CD8-positive, alpha-beta memory T cell (primary cell): ENCODE data around the gene SLMAP. TPM values are rescaled to one million over a fixed set of nuclear protein-coding genes. Genes with fewer than 3 reads are reported as not detected.
A peak's percentile ranks its signal among the peaks of the same experiment; 100 is the strongest.

ENCODE experiments used
- CTCF ChIA-PET: fragments of 350-600 bp; sonication (Branson Sonifier 250); formaldehyde crosslinking; loops from one replicate; lab custom pipeline; 2021; ENCODE audit warnings: antibody characterized with exemption; lab: Charles Lee
- POLR2A ChIA-PET: fragments of 350-600 bp; sonication (Branson Sonifier 250); formaldehyde crosslinking; loops from one replicate; lab custom pipeline; 2021; ENCODE audit warnings: antibody characterized with exemption; lab: Charles Lee
- DNase-seq, 5 donors: peaks; one replicate each; pipeline versions ENCODE4 v3.0.0 to v3.0.0-alpha.2; 2020 to 2022; ENCODE audit warnings: mixed read lengths in 1 of 5
- H3K27ac ChIP-seq: one replicate; pipeline ENCODE4 v1.7.0; 2013; ENCODE audit warnings: low read depth, mild to moderate bottlenecking, low read length, moderate library complexity
- H3K27me3 ChIP-seq: 2 replicates; pipeline ENCODE4 v1.7.0; 2013; ENCODE audit warnings: low read length, mild to moderate bottlenecking; ENCODE audit not compliant: insufficient read depth, poor library complexity, severe bottlenecking
- H3K36me3 ChIP-seq: 2 replicates; pipeline ENCODE4 v1.7.0; 2013; ENCODE audit warnings: mild to moderate bottlenecking, low read length, moderate library complexity; ENCODE audit not compliant: insufficient read depth
- H3K4me1 ChIP-seq: 2 replicates; pipeline ENCODE4 v1.7.0; 2013; ENCODE audit warnings: mild to moderate bottlenecking, low read length, moderate library complexity; ENCODE audit not compliant: insufficient read depth
- H3K4me3 ChIP-seq: 2 replicates; pipeline ENCODE4 v1.7.0; 2013; ENCODE audit warnings: mild to moderate bottlenecking, low read length
- H3K9me3 ChIP-seq: 2 replicates; pipeline ENCODE4 v1.7.0; 2013; ENCODE audit warnings: mild to moderate bottlenecking, low read length
- H3K27ac Mint-ChIP-seq, 8 donors: one replicate each; pipeline ENCODE4 v1.8.0; 2020 to 2021; ENCODE audit warnings: mixed read lengths in 8 of 8, mild to moderate bottlenecking in 6 of 8, inconsistent platforms in 3 of 8, moderate library complexity in 3 of 8
- H3K27me3 Mint-ChIP-seq, 2 donors: one replicate each; pipeline ENCODE4 v1.8.0; 2020 to 2021; ENCODE audit warnings: mixed read lengths in 2 of 2, mild to moderate bottlenecking in 1 of 2, moderate library complexity in 1 of 2
- H3K36me3 Mint-ChIP-seq, 3 donors: one replicate each; pipeline ENCODE4 v1.8.0; 2020 to 2021; ENCODE audit warnings: mixed read lengths in 3 of 3, inconsistent platforms in 1 of 3, mild to moderate bottlenecking in 1 of 3
- H3K4me1 Mint-ChIP-seq, 3 donors: one replicate each; pipeline ENCODE4 v1.8.0; 2020 to 2021; ENCODE audit warnings: mixed read lengths in 3 of 3, inconsistent platforms in 1 of 3, mild to moderate bottlenecking in 1 of 3
- H3K4me3 Mint-ChIP-seq, 7 donors: one replicate each; pipeline ENCODE4 v1.8.0; 2020 to 2021; ENCODE audit warnings: mixed read lengths in 7 of 7, mild to moderate bottlenecking in 6 of 7, moderate library complexity in 4 of 7, inconsistent platforms in 2 of 7
- H3K9me3 Mint-ChIP-seq, 5 donors: one replicate each; pipeline ENCODE4 v1.8.0; 2020 to 2022; ENCODE audit warnings: mixed read lengths in 5 of 5, mild to moderate bottlenecking in 3 of 5, moderate library complexity in 2 of 5, inconsistent platforms in 1 of 5
- polyA plus RNA-seq: library from polyadenylated mRNA; unstranded; fragments of 300-500 nt; fragmentation: Illumina TruSeq; gene quantifications from one replicate; pipeline ENCODE4 v1.2.3, GENCODE V29; 2021
- total RNA-seq, 2 experiments: library from RNA; stranded (reverse); gene quantifications; one replicate each; pipeline ENCODE4 v1.2.3, GENCODE V29; 2021

The SLMAP gene
- total and polyA plus RNA-seq, 3 experiments from 2014 or later = 26.7 to 57.8 (median 55.8) TPM

DNA sequence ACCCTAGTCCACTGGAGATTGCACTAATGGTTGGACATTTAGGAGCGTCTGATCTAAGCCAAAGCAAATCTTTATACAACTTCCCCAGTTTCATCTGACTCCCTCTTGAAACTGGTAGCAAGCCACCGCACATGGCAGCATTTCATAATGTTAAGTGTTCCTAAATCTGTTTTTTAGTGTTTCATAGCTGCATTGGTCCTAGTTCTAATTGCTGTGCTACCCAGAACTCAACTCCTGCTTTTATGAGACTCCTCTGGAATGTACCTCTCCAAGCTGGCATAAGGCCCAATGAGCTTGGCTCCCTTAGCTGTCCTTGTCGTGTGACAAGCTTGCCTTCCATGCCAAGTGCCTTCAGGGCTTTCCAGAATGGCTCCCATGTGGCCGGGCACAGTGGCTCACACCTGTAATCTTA lies 186.8 kb downstream of the SLMAP start:
- H3K27me3 ChIP-seq = no peaks in the 10 kb centered on the region
- H3K27ac ChIP-seq = no peak overlapping the region
- no peaks in the 10 kb centered on the region for H3K36me3 Mint-ChIP-seq
- POLR2A ChIA-PET = no interaction called here
- H3K4me1 Mint-ChIP-seq = no peaks in the 10 kb centered on the region
- H3K4me3 ChIP-seq = no peak overlapping the region
- H3K36me3 ChIP-seq = no peaks in the 10 kb centered on the region
- H3K4me3 Mint-ChIP-seq = no peak overlapping the region
- H3K27ac Mint-ChIP-seq = no peak overlapping the region
- H3K9me3 Mint-ChIP-seq = peaks cover 0 to 7% (median 2%) of the 10 kb centered on the region in 5 donors
- CTCF ChIA-PET = no interaction called here
- no peak for DNase-seq
- H3K4me1 ChIP-seq = no peaks in the 10 kb centered on the region
- H3K27me3 Mint-ChIP-seq = peaks cover 2 to 5% of the 10 kb centered on the region in 2 donors
- no peaks in the 10 kb centered on the region for H3K9me3 ChIP-seq

DNA sequence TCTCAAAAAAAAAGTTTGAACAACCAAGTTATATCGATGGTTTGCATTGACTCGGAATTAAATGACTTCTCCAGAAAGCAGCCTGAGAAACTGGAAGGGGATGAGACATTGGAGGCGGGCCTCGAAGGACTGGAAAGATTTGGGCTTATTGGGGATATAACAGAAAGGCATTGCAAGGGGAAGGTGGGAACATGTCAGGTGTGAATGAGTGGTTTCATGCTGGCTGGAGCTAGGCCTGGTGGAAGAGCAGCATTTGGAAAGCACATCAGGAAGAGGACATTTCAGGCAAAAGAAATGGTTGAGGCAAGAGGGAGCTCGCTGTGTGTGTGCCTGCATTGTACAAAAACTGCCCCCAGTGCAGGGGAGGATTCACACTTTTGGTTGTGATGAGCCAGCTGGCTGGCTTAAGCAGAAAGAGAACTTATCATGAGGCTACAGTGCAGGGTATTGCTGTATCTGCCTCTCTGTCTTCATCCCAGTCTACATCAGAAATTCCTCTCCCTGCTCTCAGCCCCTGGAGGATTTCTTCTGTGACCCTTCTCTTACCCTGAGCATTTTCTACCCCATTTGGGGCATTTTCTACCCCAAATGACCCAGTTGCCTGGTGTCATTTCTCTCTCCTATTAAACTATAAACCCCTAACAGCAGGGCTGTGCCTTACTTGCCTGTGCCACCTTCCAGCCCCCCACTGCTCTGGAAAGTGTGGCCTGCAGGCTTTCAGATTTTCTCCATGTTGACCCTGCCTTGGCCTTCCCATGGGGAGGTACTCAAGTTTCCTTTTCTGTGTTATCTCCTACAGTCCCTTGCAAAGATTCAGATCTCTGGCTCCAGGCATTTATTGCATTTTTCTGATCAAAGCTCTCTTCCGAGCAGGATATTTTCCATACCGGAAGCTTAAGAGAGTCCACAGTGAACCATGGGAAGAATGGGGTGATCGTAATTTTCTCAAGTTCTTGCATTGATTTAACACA lies 187.7 kb downstream of the SLMAP start:
- no peaks in the 10 kb centered on the region for H3K4me1 Mint-ChIP-seq
- H3K36me3 ChIP-seq = no peaks in the 10 kb centered on the region

DNA sequence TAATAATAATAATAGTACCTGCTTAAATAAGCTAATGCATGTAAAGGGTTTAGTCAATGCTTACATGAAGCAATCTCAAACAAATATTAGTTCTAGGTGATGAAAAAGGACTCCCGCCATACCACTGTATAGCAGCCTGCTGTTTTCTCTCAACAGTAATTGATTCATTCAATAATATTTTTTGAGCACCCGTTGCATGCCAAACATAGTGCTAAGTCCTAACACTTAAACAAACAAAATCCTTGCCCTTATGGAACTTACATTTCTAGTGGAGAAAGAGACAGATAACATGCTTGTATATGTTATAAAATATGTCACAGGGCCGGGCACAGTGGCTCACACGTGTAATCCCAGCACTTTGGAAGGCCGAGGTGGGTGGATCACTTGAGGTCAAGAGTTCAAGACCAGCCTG lies 190.9 kb downstream of the SLMAP start:
- Histone ChIP-seq H3K9me3 (no peaks in the 10 kb centered on the region), H3K4me1 (no peaks in the 10 kb centered on the region), H3K4me3 (no peak overlapping the region), H3K27me3 (no peaks in the 10 kb centered on the region), H3K27ac (no peak overlapping the region), H3K36me3 (no peaks in the 10 kb centered on the region)
- Mint-ChIP-seq H3K4me3 (no peak overlapping the region), H3K27me3 (peaks cover 8 to 17% of the 10 kb centered on the region in 2 donors), H3K9me3 (no peaks in the 10 kb centered on the region), H3K27ac (no peak overlapping the region), H3K4me1 (no peaks in the 10 kb centered on the region), H3K36me3 (no peaks in the 10 kb centered on the region)
- ChIA-PET POLR2A (no interaction called here), CTCF (no interaction called here)
- no peak for DNase-seq

More for the DNA sequence above, 187.7 kb downstream of the SLMAP start:
- no peaks in the 10 kb centered on the region for H3K4me1 ChIP-seq
- ChIA-PET CTCF (no interaction called here), POLR2A (no interaction called here)
- DNase-seq = no peak
- peaks cover 0 to 7% (median 2%) of the 10 kb centered on the region in 5 donors for H3K9me3 Mint-ChIP-seq
- H3K4me3 ChIP-seq = no peak overlapping the region
- no peaks in the 10 kb centered on the region for H3K9me3 ChIP-seq
- no peak overlapping the region for H3K4me3 Mint-ChIP-seq
- H3K27me3 ChIP-seq = no peaks in the 10 kb centered on the region
- H3K27me3 Mint-ChIP-seq = peaks cover 6 to 12% of the 10 kb centered on the region in 2 donors
- no peak overlapping the region for H3K27ac ChIP-seq
- H3K36me3 Mint-ChIP-seq = no peaks in the 10 kb centered on the region
- peak overlapping the region in 1 of 8 donors; percentile 93 for H3K27ac Mint-ChIP-seq

DNA sequence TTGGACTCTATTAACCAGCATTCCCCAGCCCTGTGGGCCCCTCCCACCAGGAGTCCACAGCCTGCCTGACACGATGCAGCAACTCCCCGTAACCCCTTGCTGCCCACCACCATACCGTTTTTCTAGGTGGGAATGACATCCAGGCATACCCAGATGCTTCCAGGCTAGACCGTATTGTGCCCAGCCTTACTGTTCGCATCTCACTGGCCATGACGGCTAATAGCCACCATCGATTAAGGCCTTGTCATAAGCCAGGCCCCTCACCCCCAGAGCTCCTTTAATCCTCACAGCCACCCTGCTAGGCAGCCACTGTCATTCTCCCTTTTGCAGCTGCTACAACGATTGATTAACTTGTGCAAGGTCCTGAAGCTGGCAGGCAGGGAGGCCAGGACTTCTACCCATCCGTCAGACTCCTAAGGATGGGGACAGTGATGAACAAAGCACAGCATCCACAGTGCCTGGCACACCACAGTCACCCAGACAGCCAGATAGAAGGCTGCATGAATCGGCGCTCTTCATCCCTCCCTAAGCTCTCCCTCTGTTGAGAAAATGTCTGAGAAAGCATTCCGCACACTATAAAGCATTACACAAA lies 192.1 kb downstream of the SLMAP start:
- CTCF ChIA-PET = no interaction called here
- no peak overlapping the region for H3K4me3 ChIP-seq
- no peaks in the 10 kb centered on the region for H3K36me3 Mint-ChIP-seq

DNA sequence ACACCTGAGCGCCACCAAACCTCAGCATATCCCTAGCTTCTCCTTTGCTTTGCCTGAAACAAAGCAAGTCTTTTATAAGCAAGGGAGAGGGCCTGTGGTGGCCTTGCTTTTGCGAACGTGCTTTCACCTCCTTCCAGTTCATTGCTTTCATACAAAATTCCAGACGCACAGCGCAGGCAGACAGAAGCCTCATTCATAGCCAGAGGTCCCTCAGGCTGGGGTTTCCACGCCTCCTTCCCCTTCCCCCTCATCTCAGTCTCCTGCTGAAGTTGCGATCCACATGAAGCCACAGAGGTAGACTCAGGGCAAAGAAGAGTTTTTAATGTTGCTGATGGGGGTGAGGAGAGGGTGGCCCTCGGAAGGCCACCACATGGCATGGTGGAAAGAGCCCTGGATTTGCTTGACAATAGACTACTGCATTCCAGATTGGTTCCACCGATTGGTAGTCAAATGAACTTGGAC lies 192.7 kb downstream of the SLMAP start:
- no peaks in the 10 kb centered on the region for H3K4me1 Mint-ChIP-seq
- Histone ChIP-seq H3K27ac (no peak overlapping the region), H3K27me3 (no peaks in the 10 kb centered on the region), H3K4me1 (no peaks in the 10 kb centered on the region), H3K9me3 (no peaks in the 10 kb centered on the region), H3K4me3 (no peak overlapping the region), H3K36me3 (no peaks in the 10 kb centered on the region)
- POLR2A ChIA-PET = no interaction called here
- H3K27me3 Mint-ChIP-seq = peaks cover 8 to 17% of the 10 kb centered on the region in 2 donors
- no peaks in the 10 kb centered on the region for H3K36me3 Mint-ChIP-seq
- H3K4me3 Mint-ChIP-seq = no peak overlapping the region
- CTCF ChIA-PET = no interaction called here
- H3K27ac Mint-ChIP-seq = no peak overlapping the region
- no peaks in the 10 kb centered on the region for H3K9me3 Mint-ChIP-seq
- no peak for DNase-seq

More for the DNA sequence above, 192.1 kb downstream of the SLMAP start:
- Histone ChIP-seq H3K27me3 (no peaks in the 10 kb centered on the region), H3K4me1 (no peaks in the 10 kb centered on the region), H3K27ac (no peak overlapping the region), H3K36me3 (no peaks in the 10 kb centered on the region), H3K9me3 (no peaks in the 10 kb centered on the region)
- H3K27me3 Mint-ChIP-seq = peaks cover 8 to 17% of the 10 kb centered on the region in 2 donors
- H3K9me3 Mint-ChIP-seq = no peaks in the 10 kb centered on the region
- DNase-seq = no peak
- no peak overlapping the region for H3K27ac Mint-ChIP-seq
- POLR2A ChIA-PET = interaction anchor here (0.6 kb wide), 1 partner anchor 12 kb away, joined by 4 read pairs; no protein-coding TSS in a partner anchor
- no peak overlapping the region for H3K4me3 Mint-ChIP-seq
- no peaks in the 10 kb centered on the region for H3K4me1 Mint-ChIP-seq

DNA sequence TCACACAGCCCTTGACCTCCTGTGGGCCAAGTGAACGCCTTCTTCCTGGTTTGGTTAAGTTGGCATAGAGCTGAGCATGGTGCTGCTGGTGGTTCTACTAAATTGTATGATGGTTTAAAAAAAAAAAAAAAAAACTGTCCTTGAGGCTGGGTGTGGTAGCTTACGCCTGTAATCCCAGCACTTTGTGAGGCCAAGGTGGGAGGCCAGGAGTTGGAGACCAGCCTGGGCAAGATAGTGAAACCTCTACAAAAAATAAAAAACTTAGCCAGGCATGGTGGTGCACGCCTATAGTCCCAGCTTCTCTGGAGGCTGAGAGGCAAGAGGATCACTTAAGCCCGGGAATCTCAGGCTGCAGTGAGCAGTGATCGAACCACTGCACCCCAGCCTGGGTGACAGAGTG lies 193.2 kb downstream of the SLMAP start:
- POLR2A ChIA-PET = no interaction called here
- H3K27me3 ChIP-seq = no peaks in the 10 kb centered on the region
- H3K4me1 ChIP-seq = no peaks in the 10 kb centered on the region
- no peak for DNase-seq
- Mint-ChIP-seq H3K4me1 (no peaks in the 10 kb centered on the region), H3K27me3 (peaks cover 8 to 17% of the 10 kb centered on the region in 2 donors), H3K4me3 (no peak overlapping the region), H3K36me3 (no peaks in the 10 kb centered on the region), H3K27ac (no peak overlapping the region), H3K9me3 (no peaks in the 10 kb centered on the region)
- no peaks in the 10 kb centered on the region for H3K9me3 ChIP-seq
- no peaks in the 10 kb centered on the region for H3K36me3 ChIP-seq
- CTCF ChIA-PET = no interaction called here
- H3K4me3 ChIP-seq = no peak overlapping the region
- no peak overlapping the region for H3K27ac ChIP-seq

DNA sequence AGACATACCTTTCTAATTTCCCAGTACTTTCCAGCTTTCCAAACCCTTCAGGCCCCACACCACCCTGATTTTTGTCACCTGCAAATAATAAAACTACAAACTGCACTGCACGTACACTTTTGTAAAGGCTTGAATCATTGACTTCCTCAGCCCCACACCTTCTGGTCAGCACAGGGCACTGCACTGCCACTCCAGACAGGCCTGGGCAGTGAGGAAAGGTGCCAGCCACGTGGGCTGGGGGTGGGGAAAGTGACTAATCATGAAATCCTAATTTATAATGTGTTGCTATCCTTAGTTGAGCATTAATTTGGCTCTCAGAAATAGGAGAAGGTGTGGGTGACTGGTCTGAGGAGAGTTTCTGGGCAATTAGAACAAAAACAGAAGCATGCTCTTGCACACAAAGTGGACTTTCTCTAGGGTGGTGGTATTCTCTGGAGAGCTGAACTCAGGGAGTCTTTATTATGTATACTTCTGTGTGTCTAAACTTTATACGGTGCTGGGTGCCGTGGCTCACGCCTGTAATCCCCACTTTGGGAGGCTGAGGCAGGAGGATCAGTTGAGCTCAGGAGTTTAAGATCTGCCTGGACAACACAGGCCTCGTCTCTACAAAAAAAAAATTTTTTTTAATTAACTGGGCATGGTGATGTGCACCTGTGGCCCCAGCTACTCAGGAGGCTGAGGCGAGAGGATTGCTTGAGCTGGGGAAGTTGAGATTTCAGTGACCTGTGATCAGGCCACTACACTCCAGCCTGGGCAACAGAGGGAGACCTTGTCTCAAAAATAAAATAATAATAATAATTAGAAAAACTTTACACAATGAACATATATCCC lies 193.9 kb downstream of the SLMAP start:
- no peaks in the 10 kb centered on the region for H3K9me3 ChIP-seq
- H3K27ac ChIP-seq = no peak overlapping the region
- Mint-ChIP-seq H3K36me3 (no peaks in the 10 kb centered on the region), H3K27me3 (peaks cover 8 to 17% of the 10 kb centered on the region in 2 donors), H3K9me3 (no peaks in the 10 kb centered on the region), H3K4me3 (no peak overlapping the region), H3K27ac (peak overlapping the region in 1 of 8 donors; percentile 17), H3K4me1 (no peaks in the 10 kb centered on the region)
- no peak overlapping the region for H3K4me3 ChIP-seq
- ChIA-PET POLR2A (no interaction called here), CTCF (no interaction called here)
- H3K27me3 ChIP-seq = no peaks in the 10 kb centered on the region
- H3K36me3 ChIP-seq = no peaks in the 10 kb centered on the region
- DNase-seq = no peak
- H3K4me1 ChIP-seq = no peaks in the 10 kb centered on the region
